ENCODE measurements around the gene IAPP.

GRCh38 chr12:21324551-21324950 lies 48.2 kb upstream of the IAPP start:
- TF ChIP-seq POLR2A (IDR thresholded peaks at IDR 0.05; ENCODE audit: low read length) (no peak), GATA1 (IDR thresholded peaks at IDR 0.05; ENCODE audit: low read depth, low read length) (no peak)
